ENCODE measurements around the gene MBD5.
A peak's percentile ranks its signal among the peaks of the same experiment; 100 is the strongest.

The MBD5 gene

DNA sequence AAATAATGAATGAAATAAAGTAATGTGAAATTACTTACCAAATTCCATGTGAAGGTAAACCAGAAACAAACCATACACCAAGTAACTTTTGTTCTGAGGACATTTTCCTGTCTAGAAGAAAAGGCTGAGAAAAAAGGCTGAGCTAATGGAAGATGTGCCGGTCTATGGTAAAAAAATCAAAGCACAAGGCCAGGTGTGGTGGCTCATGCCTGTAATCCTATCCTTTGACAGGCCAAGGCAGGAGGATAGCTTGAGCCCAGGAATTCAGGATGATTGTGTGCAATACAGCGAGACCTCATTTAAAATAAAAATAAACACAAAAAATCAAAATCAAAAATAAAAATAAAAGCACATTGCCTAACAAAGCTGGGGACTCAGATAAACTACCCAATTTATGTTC lies 7.0 kb upstream of the MBD5 start:
- no peak for DNase-seq (ENCODE audit: low read depth)
- H3K4me3 ChIP-seq (ENCODE audit: low read depth, low read length) = no peak overlapping the region
- TF ChIP-seq, protein P1, sequence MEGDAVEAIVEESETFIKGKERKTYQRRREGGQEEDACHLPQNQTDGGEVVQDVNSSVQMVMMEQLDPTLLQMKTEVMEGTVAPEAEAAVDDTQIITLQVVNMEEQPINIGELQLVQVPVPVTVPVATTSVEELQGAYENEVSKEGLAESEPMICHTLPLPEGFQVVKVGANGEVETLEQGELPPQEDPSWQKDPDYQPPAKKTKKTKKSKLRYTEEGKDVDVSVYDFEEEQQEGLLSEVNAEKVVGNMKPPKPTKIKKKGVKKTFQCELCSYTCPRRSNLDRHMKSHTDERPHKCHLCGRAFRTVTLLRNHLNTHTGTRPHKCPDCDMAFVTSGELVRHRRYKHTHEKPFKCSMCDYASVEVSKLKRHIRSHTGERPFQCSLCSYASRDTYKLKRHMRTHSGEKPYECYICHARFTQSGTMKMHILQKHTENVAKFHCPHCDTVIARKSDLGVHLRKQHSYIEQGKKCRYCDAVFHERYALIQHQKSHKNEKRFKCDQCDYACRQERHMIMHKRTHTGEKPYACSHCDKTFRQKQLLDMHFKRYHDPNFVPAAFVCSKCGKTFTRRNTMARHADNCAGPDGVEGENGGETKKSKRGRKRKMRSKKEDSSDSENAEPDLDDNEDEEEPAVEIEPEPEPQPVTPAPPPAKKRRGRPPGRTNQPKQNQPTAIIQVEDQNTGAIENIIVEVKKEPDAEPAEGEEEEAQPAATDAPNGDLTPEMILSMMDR (IDR thresholded peaks at IDR 0.05; ENCODE audit: insufficient read depth, low read depth, low read length, missing control alignments) = no peak

DNA sequence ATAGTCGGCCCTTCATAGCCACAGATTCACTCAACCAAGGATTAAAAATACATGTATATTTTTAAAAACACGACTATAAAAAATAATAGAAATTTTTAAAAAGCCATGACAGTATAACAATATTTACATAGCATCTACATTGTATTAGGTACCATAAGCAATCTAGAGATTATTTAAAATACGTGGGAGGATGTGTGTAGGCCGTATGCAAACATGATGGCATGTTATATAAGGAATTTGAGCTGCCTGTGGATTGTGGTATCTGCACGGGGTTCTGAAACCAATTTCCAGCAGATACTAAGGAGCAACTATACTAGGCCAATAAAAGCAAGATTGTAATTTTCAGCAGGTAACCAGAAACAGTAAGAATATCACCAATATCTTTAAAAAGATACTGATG lies 6.3 kb upstream of the MBD5 start:
- DNase-seq (ENCODE audit: low read depth) = no peak
- TF ChIP-seq, protein P1 (IDR thresholded peaks at IDR 0.05; ENCODE audit: insufficient read depth, low read depth, low read length, missing control alignments) = no peak
- no peak overlapping the region for H3K4me3 ChIP-seq (ENCODE audit: low read depth, low read length)

DNA sequence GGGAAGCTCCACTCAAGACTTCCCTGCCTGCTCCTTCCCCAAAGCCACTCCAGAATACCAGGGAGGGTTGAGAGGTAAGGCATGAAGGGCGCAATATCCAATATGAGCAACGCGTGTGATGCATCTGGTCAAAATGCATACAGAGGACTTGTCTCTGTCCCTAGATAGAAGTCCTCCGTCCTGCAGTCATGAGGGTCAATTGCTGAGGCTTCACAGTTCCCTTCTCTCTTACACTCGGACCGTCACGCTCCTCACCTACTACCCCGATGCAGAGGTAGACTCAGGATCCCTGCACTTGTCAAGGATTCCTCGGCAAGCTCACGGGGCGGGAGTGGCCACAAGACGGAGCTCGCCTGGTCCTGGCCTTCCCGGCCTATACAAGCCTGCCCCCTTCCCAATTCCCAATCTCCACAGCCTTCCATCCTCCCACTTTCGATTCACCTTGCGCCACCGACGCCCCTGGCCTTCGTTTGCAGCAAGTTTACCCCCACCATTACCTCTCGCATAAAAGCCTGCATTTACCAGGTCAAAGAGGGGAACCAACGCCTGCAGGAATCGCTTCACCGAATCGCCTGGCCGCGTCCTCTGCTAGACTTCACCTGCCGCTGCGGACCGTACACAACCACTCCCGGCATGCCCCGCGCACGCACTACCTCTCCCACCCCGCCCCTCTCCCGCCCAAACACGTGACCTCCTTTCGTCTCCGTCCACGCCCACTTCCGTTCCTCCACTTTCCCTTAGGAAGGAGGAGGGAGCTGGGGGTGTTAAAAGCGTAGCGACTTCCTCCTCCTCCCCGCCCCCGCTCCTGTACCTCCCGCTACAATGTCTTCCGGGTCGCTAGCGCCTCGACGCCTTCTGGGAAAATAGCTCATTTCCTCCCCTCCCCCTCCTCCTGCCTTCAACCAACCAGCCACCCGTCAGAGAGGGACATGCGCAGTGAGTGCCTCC lies 506 bp upstream of the MBD5 start, which contains the start of gene ORC4:
Gene ORC4 (minus strand): TSS at position 627 of the 948 bp plus-strand sequence. CDS start 44,779 bp downstream, outside the sequence.
- peak within 1 kb of the TSS; percentile 93 for H3K4me3 ChIP-seq (ENCODE audit: low read depth, low read length)
- TF ChIP-seq, protein P1 (IDR thresholded peaks at IDR 0.05; ENCODE audit: insufficient read depth, low read depth, low read length, missing control alignments) = peak; percentile 21
- DNase-seq (ENCODE audit: low read depth) = peak; percentile 99

DNA sequence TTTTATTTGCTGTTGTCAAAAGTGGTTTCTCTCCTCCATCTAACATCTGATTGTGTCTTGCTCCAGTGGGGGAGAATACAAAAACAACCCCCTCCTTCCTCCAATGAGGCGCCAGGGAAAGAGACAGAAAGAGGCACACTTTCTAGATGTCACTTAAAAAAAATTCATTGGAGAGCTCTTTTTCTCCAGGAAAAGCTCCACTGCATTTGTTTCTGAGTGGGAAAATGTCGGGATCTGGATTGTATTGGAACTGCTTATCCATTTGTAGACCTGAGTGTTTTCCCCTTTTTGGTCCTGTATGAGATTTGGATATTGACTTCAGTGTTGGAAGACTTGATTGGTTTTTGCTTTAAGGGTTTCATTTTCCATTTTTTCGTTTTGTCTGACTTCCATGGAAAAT lies 995 bp downstream of the MBD5 start:
- TF ChIP-seq, protein P1 (IDR thresholded peaks at IDR 0.05; ENCODE audit: insufficient read depth, low read depth, low read length, missing control alignments) = no peak
- no peak for DNase-seq (ENCODE audit: low read depth)
- peak overlapping the region; percentile 92 for H3K4me3 ChIP-seq (ENCODE audit: low read depth, low read length)

DNA sequence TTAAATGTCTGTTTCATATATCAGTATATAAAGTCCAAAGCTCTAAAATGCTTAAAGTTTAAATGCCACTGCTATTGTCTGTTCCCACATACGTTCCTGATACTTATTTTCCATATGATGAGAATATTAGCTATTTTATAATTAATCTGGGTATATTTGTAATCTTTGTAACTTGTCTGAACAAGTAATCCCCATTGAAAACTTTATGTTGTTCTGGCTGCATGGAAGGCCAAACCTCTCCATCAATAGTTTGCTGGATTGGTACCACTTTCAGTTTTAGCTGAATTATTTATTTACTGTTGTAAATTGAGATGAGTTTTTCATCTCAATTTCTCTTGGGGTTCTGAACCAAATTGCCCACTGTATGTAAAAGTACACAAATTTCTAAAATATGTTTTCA lies 1.5 kb downstream of the MBD5 start:
- peak overlapping the region; percentile 92 for H3K4me3 ChIP-seq (ENCODE audit: low read depth, low read length)
- DNase-seq (ENCODE audit: low read depth) = no peak
- TF ChIP-seq, protein P1 (IDR thresholded peaks at IDR 0.05; ENCODE audit: insufficient read depth, low read depth, low read length, missing control alignments) = no peak

DNA sequence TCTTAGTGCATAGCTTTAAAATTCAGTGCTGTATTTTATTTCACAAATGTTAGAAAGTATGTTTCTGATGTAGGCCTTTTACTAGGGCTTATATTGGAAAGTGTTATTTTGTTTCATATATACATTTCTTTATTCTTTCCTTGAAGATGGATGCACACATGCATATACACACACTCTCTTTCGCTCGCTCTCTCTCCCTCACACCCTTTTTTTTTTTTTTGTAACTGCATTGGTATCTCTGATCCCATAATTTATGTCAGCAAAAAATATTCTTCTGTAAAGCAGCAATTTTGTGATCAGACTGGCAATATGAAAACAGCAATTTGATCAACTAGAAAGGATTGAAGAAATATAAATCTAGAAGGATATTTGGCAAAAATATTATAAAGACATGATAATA lies 2.0 kb downstream of the MBD5 start:
- TF ChIP-seq, protein P1 (IDR thresholded peaks at IDR 0.05; ENCODE audit: insufficient read depth, low read depth, low read length, missing control alignments) = no peak
- H3K4me3 ChIP-seq (ENCODE audit: low read depth, low read length) = peak overlapping the region; percentile 92
- DNase-seq (ENCODE audit: low read depth) = no peak

All from GM12865 (cell line).